COLO829 (cell line): ENCODE measurements around the gene KCNB1.
"Not testable (repeated sequence)": the region's sequence is repeated elsewhere in the genome, so short reads cannot be mapped to it uniquely, and the experiment has no call there.

ENCODE experiments used
- DNase-seq: peaks from one replicate; pipeline ENCODE4 v3.0.0; 2012; ENCODE audit warnings: low spot score

The KCNB1 gene

GRCh38 chr20:49319208-49319809 lies 163.2 kb downstream of the KCNB1 start:
- DNase-seq: no peak

- no peak for DNase-seq
Measured at GRCh38 chr20:49318430-49319207, 163.8 kb downstream of the KCNB1 start.

GRCh38 chr20:49318091-49318429 lies 164.4 kb downstream of the KCNB1 start:
- DNase-seq: no peak

- DNase-seq: no peak
Measured at GRCh38 chr20:49316704-49317103, 165.8 kb downstream of the KCNB1 start.

GRCh38 chr20:49315580-49315979 lies 166.9 kb downstream of the KCNB1 start:
- DNase-seq: no peak

GRCh38 chr20:49314052-49314451 lies 168.4 kb downstream of the KCNB1 start:
- DNase-seq: not testable (repeated sequence)
